Activated naive CD4-positive, alpha-beta T cell treated with anti-CD3 and anti-CD28 coated beads for 36 hours (primary cell): ENCODE data around the gene IDH3B. TPM values are rescaled to one million over a fixed set of nuclear protein-coding genes. Genes with fewer than 3 reads are reported as not detected.
"Not testable (repeated sequence)": the region's sequence is repeated elsewhere in the genome, so short reads cannot be mapped to it uniquely, and the experiment has no call there.

ENCODE experiments used
- CTCF ChIA-PET: fragments of 350-600 bp; sonication (Branson Sonifier 250); formaldehyde crosslinking; loops from one replicate; lab custom pipeline; 2021; ENCODE audit warnings: antibody characterized with exemption; lab: Charles Lee
- DNase-seq: peaks from one replicate; pipeline ENCODE4 v3.0.0-alpha.2; 2020
- H3K27ac Mint-ChIP-seq: one replicate; pipeline ENCODE4 v1.8.0; 2021; ENCODE audit warnings: mild to moderate bottlenecking, mixed read lengths
- H3K27me3 Mint-ChIP-seq: one replicate; pipeline ENCODE4 v1.8.0; 2021; ENCODE audit warnings: low read depth, mixed read lengths
- H3K36me3 Mint-ChIP-seq: one replicate; pipeline ENCODE4 v1.8.0; 2021; ENCODE audit warnings: low read depth, mixed read lengths
- H3K4me1 Mint-ChIP-seq: one replicate; pipeline ENCODE4 v1.8.0; 2021; ENCODE audit warnings: low read depth, mixed read lengths
- H3K4me3 Mint-ChIP-seq: one replicate; pipeline ENCODE4 v1.8.0; 2021; ENCODE audit warnings: mild to moderate bottlenecking, moderate library complexity, mixed read lengths
- H3K9me3 Mint-ChIP-seq: one replicate; pipeline ENCODE4 v1.8.0; 2021; ENCODE audit warnings: mixed read lengths
- intact Hi-C: fragments of 100-400 bp; cut with micrococcal nuclease; formaldehyde crosslinking; loops from one replicate; pipeline ENCODE4 v1.15.1; 2023
- total RNA-seq, 2 experiments: library from RNA; stranded (reverse); gene quantifications; one replicate each; pipeline ENCODE4 v1.2.3, GENCODE V29; 2021

IDH3B gene
- total RNA-seq, 2 experiments from 2014 or later: 123 to 125 TPM

DNA sequence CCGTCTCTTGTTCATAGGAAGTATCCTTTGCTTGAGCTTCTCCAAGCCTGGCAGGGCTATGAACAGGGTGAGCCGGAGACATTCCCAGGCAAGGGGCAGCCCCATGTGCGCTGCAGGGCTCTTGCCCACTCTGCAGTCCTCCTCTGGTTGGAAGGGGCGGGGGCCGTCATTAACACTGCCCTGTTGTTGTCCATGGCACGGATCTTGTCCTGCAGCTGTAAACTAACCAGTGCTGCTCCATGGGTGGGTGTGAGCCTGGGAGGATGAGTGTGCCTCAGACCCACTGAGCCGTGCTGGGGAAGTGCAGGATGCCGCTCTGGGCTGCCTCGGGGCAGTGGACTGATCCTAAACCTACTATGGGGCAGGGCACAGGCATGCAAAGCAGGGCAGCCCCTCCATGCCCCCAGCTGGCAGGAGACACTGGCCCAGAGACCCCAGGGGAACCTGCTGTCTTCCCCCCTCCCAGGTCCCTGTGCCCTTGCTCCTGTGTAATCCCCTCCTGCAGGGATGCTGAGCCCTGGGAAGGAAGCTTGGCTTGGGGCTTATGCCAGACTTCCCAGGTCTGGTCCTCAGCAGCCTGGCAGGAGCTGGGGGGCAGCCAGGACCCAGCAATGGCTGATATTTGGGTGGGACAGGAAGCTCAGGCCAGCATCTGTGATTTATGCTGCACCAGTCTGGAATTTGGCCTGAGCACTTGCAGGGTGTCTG lies 37.1 kb upstream of the IDH3B start:
- Mint-ChIP-seq H3K27ac (no peak overlapping the region), H3K4me3 (no peak overlapping the region), H3K36me3 (no peaks in the 10 kb centered on the region), H3K27me3 (peaks cover 6% of the 10 kb centered on the region), H3K9me3 (no peaks in the 10 kb centered on the region), H3K4me1 (peaks cover under 1% of the 10 kb centered on the region)
- no peak for DNase-seq
- CTCF ChIA-PET: interaction anchor here (0.6 kb wide), 1 partner anchor 179 kb away, joined by 3 read pairs; no protein-coding TSS in a partner anchor
- intact Hi-C loops: no loop called here

DNA sequence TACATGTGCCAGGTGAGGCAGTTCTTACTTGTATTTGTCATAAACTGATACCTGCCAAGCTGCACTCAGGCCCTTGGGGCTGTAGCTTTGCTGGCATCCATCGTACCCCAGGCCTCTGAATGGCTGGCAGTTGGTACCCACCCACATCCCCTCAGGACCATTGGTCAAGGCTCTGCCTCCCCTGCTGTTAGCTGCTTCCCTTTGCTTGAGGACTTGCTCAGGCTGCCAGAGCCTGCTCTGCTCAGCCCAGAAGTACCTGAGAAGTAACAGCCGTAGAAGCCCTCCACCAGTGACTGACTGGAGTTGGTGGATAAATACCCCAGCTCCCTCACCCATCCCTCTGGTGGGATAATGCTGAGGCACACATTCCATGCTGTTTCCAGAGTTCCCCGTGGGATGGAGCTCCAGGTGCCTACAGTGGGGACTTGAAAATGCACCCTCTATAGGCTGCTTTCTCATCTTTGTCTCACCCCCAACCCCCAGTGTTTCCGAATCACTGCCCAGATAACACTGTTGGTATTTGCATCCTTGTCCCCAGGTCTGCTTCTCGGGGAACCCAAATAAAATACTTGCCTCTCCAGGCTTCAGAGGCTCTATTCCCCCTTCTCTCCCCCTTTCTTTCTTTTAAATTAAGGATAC lies 35.9 kb upstream of the IDH3B start:
- H3K9me3 Mint-ChIP-seq: no peaks in the 10 kb centered on the region
- H3K4me3 Mint-ChIP-seq: no peak overlapping the region
- intact Hi-C loops: no loop called here
- H3K36me3 Mint-ChIP-seq: no peaks in the 10 kb centered on the region
- CTCF ChIA-PET: interaction anchor here (0.5 to 0.6 kb wide), 2 partner anchors 34 to 154 kb away, joined by 3 read pairs; no protein-coding TSS in a partner anchor
- peaks cover 15% of the 10 kb centered on the region for H3K27me3 Mint-ChIP-seq
- no peak for DNase-seq
- no peak overlapping the region for H3K27ac Mint-ChIP-seq
- H3K4me1 Mint-ChIP-seq: no peaks in the 10 kb centered on the region

- H3K4me3 Mint-ChIP-seq: no peak overlapping the region
- no peaks in the 10 kb centered on the region for H3K36me3 Mint-ChIP-seq
- no peaks in the 10 kb centered on the region for H3K9me3 Mint-ChIP-seq
- H3K4me1 Mint-ChIP-seq: no peaks in the 10 kb centered on the region
- no peak for DNase-seq
- CTCF ChIA-PET: interaction anchor here (0.5 kb wide), 1 partner anchor 35 kb away, joined by 3 read pairs; no protein-coding TSS in a partner anchor
- intact Hi-C loops: no loop called here
- H3K27me3 Mint-ChIP-seq: peaks cover 25% of the 10 kb centered on the region
- no peak overlapping the region for H3K27ac Mint-ChIP-seq
Observed at GRCh38 chr20:2698912-2699311, 34.9 kb upstream of the IDH3B start.

DNA sequence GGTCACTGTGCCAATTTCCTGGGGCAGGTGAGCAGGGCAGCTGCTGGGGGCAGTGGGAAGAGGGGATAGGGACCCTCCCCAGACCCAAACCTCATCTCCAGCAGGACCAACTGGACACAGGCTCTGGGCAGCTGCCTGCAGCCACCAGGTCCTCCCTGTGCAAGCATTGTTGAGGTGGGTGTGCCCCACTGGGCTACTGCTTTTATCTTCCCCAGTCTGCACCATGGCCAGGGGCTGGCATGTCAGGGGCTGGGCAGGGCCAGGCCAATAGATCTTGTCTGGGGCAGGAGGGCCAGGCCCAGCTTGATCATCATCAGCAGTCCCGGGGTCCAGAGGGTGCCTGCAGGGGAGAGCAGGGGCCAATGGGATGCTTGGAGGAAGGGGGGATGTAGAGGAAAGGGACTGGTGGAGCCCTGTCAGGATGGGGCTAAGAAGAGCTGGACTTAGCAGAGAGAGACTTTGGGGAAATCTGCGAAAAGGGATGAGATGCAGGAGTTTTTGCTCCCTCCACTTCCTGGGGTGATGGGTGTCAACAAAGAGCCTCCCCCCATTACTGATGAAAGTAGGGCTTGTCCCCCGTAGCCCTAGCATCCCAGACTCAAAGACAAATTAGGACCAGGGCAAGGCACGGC lies 34.3 kb upstream of the IDH3B start:
- no peak for DNase-seq
- H3K4me3 Mint-ChIP-seq: no peak overlapping the region
- no peaks in the 10 kb centered on the region for H3K36me3 Mint-ChIP-seq
- intact Hi-C loops: no loop called here
- CTCF ChIA-PET: interaction anchor here (0.5 kb wide), 1 partner anchor 10 kb away, joined by 11 read pairs; no protein-coding TSS in a partner anchor
- H3K27ac Mint-ChIP-seq: no peak overlapping the region
- peaks cover 25% of the 10 kb centered on the region for H3K27me3 Mint-ChIP-seq
- H3K9me3 Mint-ChIP-seq: no peaks in the 10 kb centered on the region
- no peaks in the 10 kb centered on the region for H3K4me1 Mint-ChIP-seq

- H3K36me3 Mint-ChIP-seq: no peaks in the 10 kb centered on the region
- no peak overlapping the region for H3K27ac Mint-ChIP-seq
- H3K27me3 Mint-ChIP-seq: peaks cover 25% of the 10 kb centered on the region
- no peaks in the 10 kb centered on the region for H3K9me3 Mint-ChIP-seq
- no peaks in the 10 kb centered on the region for H3K4me1 Mint-ChIP-seq
- no peak overlapping the region for H3K4me3 Mint-ChIP-seq
- CTCF ChIA-PET: interaction anchor here (0.5 kb wide), 1 partner anchor 9 kb away, joined by 11 read pairs; no protein-coding TSS in a partner anchor
- no peak for DNase-seq
- intact Hi-C loops: no loop called here
Observed at GRCh38 chr20:2697768-2698167, 33.8 kb upstream of the IDH3B start.

- Mint-ChIP-seq H3K4me3 (no peak overlapping the region), H3K27ac (no peak overlapping the region), H3K9me3 (no peaks in the 10 kb centered on the region), H3K4me1 (peaks cover 4% of the 10 kb centered on the region), H3K36me3 (peaks cover 3% of the 10 kb centered on the region), H3K27me3 (peaks cover 31% of the 10 kb centered on the region)
- CTCF ChIA-PET: no interaction called here
- DNase-seq: no peak
- intact Hi-C loops: no loop called here
Observed at GRCh38 chr20:2696646-2697045, 32.6 kb upstream of the IDH3B start.

DNA sequence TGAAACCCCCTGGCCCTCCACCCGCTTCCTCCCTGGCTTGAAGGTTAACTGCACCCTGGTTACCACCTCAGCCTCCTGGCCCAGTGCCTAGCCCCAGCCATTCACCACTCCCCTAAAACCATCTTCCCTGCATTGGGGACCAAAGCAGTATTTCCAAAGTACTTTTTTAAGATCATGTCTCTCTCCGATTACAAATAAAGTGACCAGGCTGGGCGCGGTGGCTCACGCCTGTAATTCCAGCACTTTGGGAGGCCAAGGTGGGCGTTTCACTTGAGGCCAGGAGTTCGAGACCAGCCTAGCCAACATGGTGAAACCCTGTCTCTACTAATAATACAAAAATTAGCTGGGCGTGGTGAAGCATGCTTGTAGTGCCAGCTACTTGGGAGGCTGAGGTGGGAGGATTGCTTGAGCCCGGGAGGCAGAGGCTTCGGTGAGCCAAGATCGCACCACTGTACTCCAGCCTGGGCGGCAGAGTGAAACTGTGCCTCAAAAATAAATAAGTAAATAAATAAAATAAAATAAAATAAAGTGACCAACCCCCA lies 32.0 kb upstream of the IDH3B start:
- H3K4me1 Mint-ChIP-seq, H3K27ac Mint-ChIP-seq, DNase-seq, intact Hi-C loops, H3K4me3 Mint-ChIP-seq, CTCF ChIA-PET, H3K36me3 Mint-ChIP-seq, H3K9me3 Mint-ChIP-seq: not testable (repeated sequence)
- peaks cover 37% of the 10 kb centered on the region for H3K27me3 Mint-ChIP-seq

DNA sequence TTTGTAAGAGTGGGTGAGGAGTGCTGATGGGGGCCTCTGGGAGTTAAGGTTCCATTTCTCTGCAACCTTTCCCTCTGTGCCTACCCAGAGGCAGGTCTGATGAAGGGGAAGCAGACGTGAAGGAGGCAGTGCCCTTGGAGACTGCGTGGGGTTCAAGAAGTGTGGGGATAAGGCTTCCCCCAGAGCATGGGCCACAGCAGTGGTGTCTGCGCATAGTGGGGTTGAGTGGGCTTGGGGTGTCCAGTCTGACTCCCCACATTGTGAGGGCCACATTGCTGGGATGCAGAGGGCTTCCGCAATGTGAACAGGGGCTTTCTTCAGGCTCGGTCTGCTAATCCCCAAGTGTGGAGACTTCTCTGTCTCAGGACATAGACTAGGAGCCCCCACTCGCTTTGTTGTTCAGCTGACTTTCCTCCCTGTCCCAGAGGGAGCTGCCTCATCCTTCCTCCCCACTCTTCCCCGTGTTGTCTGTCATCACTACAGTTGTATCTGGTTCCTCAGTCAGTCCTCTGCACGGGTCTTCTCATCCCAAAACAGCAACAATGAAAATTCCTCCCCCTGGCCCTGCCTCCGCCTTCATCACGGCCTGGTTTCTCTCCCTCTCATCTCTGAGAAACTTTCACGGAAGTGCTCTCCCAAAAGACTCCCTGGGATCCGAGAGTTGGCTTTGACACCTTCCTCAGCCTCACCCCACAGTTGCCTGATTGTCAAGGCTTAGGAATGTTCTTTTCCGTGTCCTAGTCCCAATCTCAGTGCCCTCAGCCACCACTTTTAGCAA lies 31.4 kb upstream of the IDH3B start:
- CTCF ChIA-PET: interaction anchor here (1.6 kb wide), 1 partner anchor 57 kb away, joined by 5 read pairs; no protein-coding TSS in a partner anchor
- no peaks in the 10 kb centered on the region for H3K9me3 Mint-ChIP-seq
- peaks cover 4% of the 10 kb centered on the region for H3K4me1 Mint-ChIP-seq
- peaks cover 40% of the 10 kb centered on the region for H3K27me3 Mint-ChIP-seq
- DNase-seq: no peak
- intact Hi-C loops: no loop called here
- H3K27ac Mint-ChIP-seq: no peak overlapping the region
- no peak overlapping the region for H3K4me3 Mint-ChIP-seq
- H3K36me3 Mint-ChIP-seq: peaks cover 3% of the 10 kb centered on the region

DNA sequence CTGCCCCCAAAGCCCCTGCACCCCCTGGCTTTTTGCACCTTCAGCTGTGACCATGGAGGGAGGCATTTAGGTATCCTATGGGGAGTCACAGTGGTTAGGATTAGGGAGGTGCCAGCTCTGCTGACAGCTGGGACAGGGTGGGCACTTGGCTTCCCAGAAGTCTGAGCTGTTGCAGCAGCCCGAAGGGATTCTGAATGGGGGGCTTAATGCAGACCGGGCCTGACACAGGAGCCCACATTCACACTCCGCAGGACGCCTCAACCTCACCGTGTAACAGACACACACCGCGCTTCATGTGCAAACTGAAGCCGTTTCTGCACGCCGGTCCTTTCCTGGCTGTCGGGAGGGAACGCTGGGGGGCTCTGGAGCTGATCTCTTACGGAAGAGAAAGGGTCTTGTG lies 30.5 kb upstream of the IDH3B start:
- peak overlapping the region; percentile 26 for H3K4me3 Mint-ChIP-seq

DNA sequence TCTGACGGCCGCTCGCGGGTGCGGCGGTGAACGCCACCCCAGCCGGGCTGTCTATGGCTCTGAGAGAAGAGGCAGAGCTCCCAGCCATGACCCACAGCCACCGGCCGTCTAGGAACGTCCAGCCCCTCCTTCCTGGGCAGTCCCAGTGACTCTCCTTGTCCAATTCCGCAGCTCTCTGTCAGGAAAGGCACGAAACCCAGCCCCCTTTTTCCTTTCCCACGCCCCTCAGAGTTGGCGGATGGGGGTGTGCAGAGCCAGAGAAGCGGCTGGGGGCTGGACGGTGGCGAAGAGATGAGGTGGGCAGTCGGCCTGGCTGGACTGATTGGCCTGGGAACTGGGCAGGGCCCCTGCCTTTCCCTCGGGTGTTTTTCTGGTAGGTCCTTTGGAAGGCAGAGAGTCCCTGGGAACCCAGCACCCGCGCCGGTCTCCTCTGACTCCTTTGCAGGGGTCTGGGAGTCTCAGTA lies 30.0 kb upstream of the IDH3B start:
- Mint-ChIP-seq H3K9me3 (no peaks in the 10 kb centered on the region), H3K4me3 (peak overlapping the region; percentile 26), H3K27ac (no peak overlapping the region), H3K36me3 (peaks cover 3% of the 10 kb centered on the region), H3K4me1 (peaks cover 4% of the 10 kb centered on the region), H3K27me3 (peaks cover 40% of the 10 kb centered on the region)
- no peak for DNase-seq
- CTCF ChIA-PET: interaction anchor here (0.6 to 1.6 kb wide), 4 partner anchors 58 to 187 kb away, joined by 3 to 6 read pairs (median 4); partner anchors contain the start of genes PCED1A and VPS16
- intact Hi-C loops: no loop called here

More for the DNA sequence above, 30.5 kb upstream of the IDH3B start:
- Mint-ChIP-seq H3K4me1 (peaks cover 4% of the 10 kb centered on the region), H3K27ac (no peak overlapping the region), H3K9me3 (no peaks in the 10 kb centered on the region), H3K36me3 (peaks cover 3% of the 10 kb centered on the region), H3K27me3 (peaks cover 40% of the 10 kb centered on the region)
- no peak for DNase-seq
- intact Hi-C loops: no loop called here
- CTCF ChIA-PET: interaction anchor here (0.6 to 1.6 kb wide), 3 partner anchors 58 to 188 kb away, joined by 3 to 5 read pairs (median 4); partner anchors contain the start of genes PCED1A and VPS16

DNA sequence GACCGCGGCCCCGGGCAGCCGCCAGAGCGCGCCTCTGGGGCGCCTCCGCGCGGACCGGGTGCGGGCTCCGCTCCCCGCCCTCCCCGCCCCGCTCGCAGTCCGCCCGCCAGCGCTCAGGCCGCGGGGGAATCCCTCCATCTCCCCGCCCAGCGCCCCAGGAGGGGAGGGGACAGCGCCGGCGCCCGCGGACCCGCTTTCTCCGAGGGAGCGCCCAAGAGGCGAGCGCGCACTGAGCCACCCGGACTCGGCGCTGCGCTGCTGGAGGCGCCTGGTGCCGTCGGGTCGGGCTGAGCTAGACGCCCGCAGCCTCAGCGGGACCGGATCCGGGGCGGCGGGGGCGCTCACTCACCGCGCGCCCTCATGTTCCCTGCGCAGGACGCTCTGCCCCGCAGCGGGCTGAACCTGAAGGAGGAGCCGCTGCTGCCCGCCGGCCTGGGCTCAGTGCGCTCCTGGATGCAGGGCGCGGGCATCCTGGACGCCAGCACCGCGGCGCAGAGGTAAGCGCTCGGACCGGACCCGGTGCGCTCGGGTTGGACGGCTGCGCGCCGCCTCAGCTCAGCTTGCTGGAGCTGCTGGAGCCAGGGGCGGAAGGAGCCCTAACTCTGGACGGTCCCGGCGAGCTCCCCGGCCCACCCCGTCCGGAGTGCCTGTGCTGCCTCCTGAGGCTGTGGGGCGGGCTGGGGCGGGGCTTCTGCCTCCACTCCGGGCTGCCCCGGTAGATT lies 29.4 kb upstream of the IDH3B start:
- H3K4me3 Mint-ChIP-seq: no peak overlapping the region
- peak; percentile 54 for DNase-seq
- CTCF ChIA-PET: interaction anchor here (0.6 to 1.5 kb wide), 6 partner anchors 19 to 147 kb away, joined by 3 to 6 read pairs (median 3); partner anchors contain the start of genes PCED1A and VPS16
- H3K9me3 Mint-ChIP-seq: no peaks in the 10 kb centered on the region
- H3K4me1 Mint-ChIP-seq: peaks cover 4% of the 10 kb centered on the region
- H3K27ac Mint-ChIP-seq: no peak overlapping the region
- peaks cover 40% of the 10 kb centered on the region for H3K27me3 Mint-ChIP-seq
- H3K36me3 Mint-ChIP-seq: peaks cover 3% of the 10 kb centered on the region
- intact Hi-C loops: no loop called here
